SJCRH30 (cell line): ENCODE data around the gene RABAC1. TPM values are rescaled to one million over a fixed set of nuclear protein-coding genes. Genes with fewer than 3 reads are reported as not detected.
"Not testable (repeated sequence)": the region's sequence is repeated elsewhere in the genome, so short reads cannot be mapped to it uniquely, and the experiment has no call there.

ENCODE experiments used
- DNase-seq, 2 experiments: peaks; one replicate each; pipeline ENCODE4 v3.0.0-alpha.2; 2015 to 2020
- H3K27ac ChIP-seq: fragments of 250-450 bp; sonication (Bioruptor Pico); 2 replicates; pipeline ENCODE4 v1.5.1; 2020; ENCODE audit warnings: mild to moderate bottlenecking, moderate library complexity
- H3K27me3 ChIP-seq: fragments of 250-450 bp; sonication (Bioruptor Pico); 2 replicates; pipeline ENCODE4 v1.5.1; 2020; ENCODE audit warnings: mild to moderate bottlenecking, moderate library complexity
- H3K36me3 ChIP-seq: fragments of 250-450 bp; sonication (Bioruptor Pico); 2 replicates; pipeline ENCODE4 v1.5.1; 2020; ENCODE audit warnings: mild to moderate bottlenecking, moderate library complexity
- H3K4me1 ChIP-seq: fragments of 250-450 bp; sonication (Bioruptor Pico); 2 replicates; pipeline ENCODE4 v1.5.1; 2020; ENCODE audit warnings: mild to moderate bottlenecking, moderate library complexity
- H3K4me3 ChIP-seq: fragments of 250-450 bp; sonication (Bioruptor Pico); 2 replicates; pipeline ENCODE4 v1.5.1; 2020; ENCODE audit warnings: mild to moderate bottlenecking, moderate library complexity
- H3K9me3 ChIP-seq: fragments of 250-450 bp; sonication (Bioruptor Pico); replicated peaks from 2 replicates; pipeline ENCODE4 v1.5.1; 2020; ENCODE audit warnings: mild to moderate bottlenecking, moderate library complexity
- total RNA-seq: library from RNA; depleted of rRNA; stranded (reverse); fragments of >200 nt; shearing (Covaris generic); gene quantifications from 2 replicates; pipeline ENCODE4 v1.2.3, GENCODE V29; 2014

Gene RABAC1
- total RNA-seq, 1 experiment from 2014 or later: 106 TPM

GRCh38 chr19:41923045-41923788 is 35.9 kb downstream of the RABAC1 start:
- DNase-seq: no peak
- Histone ChIP-seq H3K27me3 (peaks cover 25% of the 10 kb centered on the region), H3K27ac (no peak overlapping the region), H3K36me3 (no peaks in the 10 kb centered on the region), H3K4me3 (no peak overlapping the region), H3K9me3 (no peaks in the 10 kb centered on the region), H3K4me1 (no peaks in the 10 kb centered on the region)

- DNase-seq: no peak
- H3K36me3 ChIP-seq: no peaks in the 10 kb centered on the region
- H3K9me3 ChIP-seq: no peaks in the 10 kb centered on the region
- H3K4me3 ChIP-seq: no peak overlapping the region
- no peak overlapping the region for H3K27ac ChIP-seq
- no peaks in the 10 kb centered on the region for H3K4me1 ChIP-seq
- H3K27me3 ChIP-seq: peaks cover 27% of the 10 kb centered on the region
Observed at GRCh38 chr19:41922585-41922984, 36.5 kb downstream of the RABAC1 start.

DNA sequence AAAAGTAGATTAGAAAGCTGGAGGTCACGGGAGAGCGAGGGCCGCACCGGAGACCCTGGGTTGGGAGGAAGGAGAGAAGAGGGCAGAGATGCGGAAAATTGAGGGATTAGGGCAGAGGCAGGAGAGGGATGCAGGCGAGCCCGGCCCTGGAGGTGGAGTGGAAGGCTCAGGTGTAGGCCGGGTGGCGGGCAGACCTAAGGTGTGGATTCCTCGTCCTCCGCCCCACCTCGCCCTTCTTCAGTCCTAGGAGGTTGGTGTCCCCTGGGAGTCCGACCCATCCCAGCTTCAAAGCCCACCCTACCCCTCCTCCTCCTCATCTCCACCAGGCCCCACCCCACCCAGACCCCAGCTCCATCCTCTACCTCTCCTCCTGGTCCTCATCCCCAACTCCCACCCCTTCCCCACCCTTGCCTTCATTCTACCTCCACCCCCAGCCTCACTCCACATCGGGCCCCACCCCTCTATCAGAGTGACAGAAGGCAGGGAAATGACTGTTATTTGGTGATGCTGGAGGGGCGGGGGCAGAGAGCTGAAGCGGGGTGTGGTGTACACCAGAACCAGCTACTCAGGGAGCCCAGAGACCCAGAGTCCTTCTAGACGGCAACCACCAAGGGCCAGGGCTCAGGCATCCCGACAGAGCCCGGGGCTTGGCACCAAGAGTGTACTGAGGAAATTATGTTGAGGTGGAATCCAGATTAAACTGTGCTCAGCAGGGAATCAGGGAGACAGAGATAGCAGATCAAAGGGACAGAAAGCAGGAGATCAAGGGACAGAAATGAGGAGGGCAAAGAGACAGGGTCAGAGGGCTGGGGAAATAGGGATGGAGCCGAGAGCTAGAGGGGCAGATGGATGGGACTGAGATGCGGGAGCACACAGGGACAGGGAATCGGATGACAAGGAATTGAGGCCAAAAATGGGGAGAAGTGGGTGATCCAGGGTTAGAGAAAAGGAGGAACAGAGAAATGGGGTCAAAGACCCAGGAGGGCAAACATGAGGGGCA is 37.2 kb downstream of the RABAC1 start:
- DNase-seq: no peak
- Histone ChIP-seq H3K27ac (no peak overlapping the region), H3K9me3 (no peaks in the 10 kb centered on the region), H3K4me1 (no peaks in the 10 kb centered on the region), H3K4me3 (no peak overlapping the region), H3K27me3 (peaks cover 25% of the 10 kb centered on the region; the same call in 1 of the 2 replicates), H3K36me3 (no peaks in the 10 kb centered on the region)

GRCh38 chr19:41920882-41921576 is 38.1 kb downstream of the RABAC1 start:
- Histone ChIP-seq H3K4me1 (no peaks in the 10 kb centered on the region), H3K27ac (no peak overlapping the region), H3K27me3 (peaks cover 30% of the 10 kb centered on the region), H3K4me3 (no peak overlapping the region), H3K36me3 (no peaks in the 10 kb centered on the region), H3K9me3 (no peaks in the 10 kb centered on the region)
- DNase-seq: no peak

GRCh38 chr19:41919948-41920712 is 39.0 kb downstream of the RABAC1 start:
- no peak for DNase-seq
- peaks cover 30% of the 10 kb centered on the region for H3K27me3 ChIP-seq
- no peaks in the 10 kb centered on the region for H3K9me3 ChIP-seq
- H3K27ac ChIP-seq: no peak overlapping the region
- H3K36me3 ChIP-seq: no peaks in the 10 kb centered on the region
- H3K4me1 ChIP-seq: no peaks in the 10 kb centered on the region
- no peak overlapping the region for H3K4me3 ChIP-seq

- H3K4me1 ChIP-seq: no peaks in the 10 kb centered on the region
- no peak overlapping the region for H3K4me3 ChIP-seq
- H3K27ac ChIP-seq: no peak overlapping the region
- no peak for DNase-seq
- no peaks in the 10 kb centered on the region for H3K9me3 ChIP-seq
- H3K36me3 ChIP-seq: no peaks in the 10 kb centered on the region
- peaks cover 36% of the 10 kb centered on the region for H3K27me3 ChIP-seq
Observed at GRCh38 chr19:41918653-41919244, 40.4 kb downstream of the RABAC1 start.

GRCh38 chr19:41918095-41918494 is 41.0 kb downstream of the RABAC1 start:
- no peaks in the 10 kb centered on the region for H3K4me1 ChIP-seq
- H3K9me3 ChIP-seq: no peaks in the 10 kb centered on the region
- H3K4me3 ChIP-seq: no peak overlapping the region
- no peak for DNase-seq
- H3K27ac ChIP-seq: no peak overlapping the region
- H3K36me3 ChIP-seq: no peaks in the 10 kb centered on the region
- peaks cover 37% of the 10 kb centered on the region for H3K27me3 ChIP-seq

GRCh38 chr19:41917676-41918075 is 41.4 kb downstream of the RABAC1 start:
- H3K27ac ChIP-seq: no peak overlapping the region
- H3K4me1 ChIP-seq: no peaks in the 10 kb centered on the region
- no peaks in the 10 kb centered on the region for H3K36me3 ChIP-seq
- H3K9me3 ChIP-seq: no peaks in the 10 kb centered on the region
- DNase-seq: no peak
- peaks cover 34% of the 10 kb centered on the region for H3K27me3 ChIP-seq
- no peak overlapping the region for H3K4me3 ChIP-seq

DNA sequence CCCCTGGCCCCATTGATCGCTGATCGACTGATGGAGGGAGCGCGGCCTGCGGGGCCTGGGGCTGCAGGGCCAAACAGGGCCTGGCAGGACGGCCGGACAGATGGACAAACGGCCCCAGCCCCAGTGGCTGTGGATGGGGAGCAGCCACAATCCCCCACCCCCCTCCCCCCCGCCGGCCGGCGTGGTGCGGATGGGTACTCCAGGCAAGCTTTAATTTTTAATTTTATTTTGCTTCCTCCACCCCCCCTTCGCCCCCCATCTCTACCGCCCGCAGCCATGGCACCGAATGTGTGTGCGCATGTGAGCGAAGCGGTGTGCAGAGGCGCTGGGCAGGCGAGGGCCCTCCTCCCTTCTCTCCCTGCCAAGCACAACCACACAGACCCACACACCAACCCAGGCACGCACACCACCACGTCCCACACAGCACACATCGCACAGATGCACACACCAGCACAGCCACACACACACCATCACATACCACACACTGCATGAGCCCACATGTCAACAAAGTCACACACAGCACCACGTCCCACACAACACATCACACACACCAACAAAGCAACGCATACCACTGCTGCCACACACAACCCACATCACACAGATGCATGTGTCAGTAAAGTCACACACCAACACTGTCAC is 43.2 kb downstream of the RABAC1 start:
- Histone ChIP-seq H3K4me1 (no peaks in the 10 kb centered on the region), H3K4me3 (no peak overlapping the region), H3K27ac (no peak overlapping the region), H3K9me3 (no peaks in the 10 kb centered on the region), H3K36me3 (no peaks in the 10 kb centered on the region), H3K27me3 (peaks cover 44% of the 10 kb centered on the region)
- no peak for DNase-seq

DNA sequence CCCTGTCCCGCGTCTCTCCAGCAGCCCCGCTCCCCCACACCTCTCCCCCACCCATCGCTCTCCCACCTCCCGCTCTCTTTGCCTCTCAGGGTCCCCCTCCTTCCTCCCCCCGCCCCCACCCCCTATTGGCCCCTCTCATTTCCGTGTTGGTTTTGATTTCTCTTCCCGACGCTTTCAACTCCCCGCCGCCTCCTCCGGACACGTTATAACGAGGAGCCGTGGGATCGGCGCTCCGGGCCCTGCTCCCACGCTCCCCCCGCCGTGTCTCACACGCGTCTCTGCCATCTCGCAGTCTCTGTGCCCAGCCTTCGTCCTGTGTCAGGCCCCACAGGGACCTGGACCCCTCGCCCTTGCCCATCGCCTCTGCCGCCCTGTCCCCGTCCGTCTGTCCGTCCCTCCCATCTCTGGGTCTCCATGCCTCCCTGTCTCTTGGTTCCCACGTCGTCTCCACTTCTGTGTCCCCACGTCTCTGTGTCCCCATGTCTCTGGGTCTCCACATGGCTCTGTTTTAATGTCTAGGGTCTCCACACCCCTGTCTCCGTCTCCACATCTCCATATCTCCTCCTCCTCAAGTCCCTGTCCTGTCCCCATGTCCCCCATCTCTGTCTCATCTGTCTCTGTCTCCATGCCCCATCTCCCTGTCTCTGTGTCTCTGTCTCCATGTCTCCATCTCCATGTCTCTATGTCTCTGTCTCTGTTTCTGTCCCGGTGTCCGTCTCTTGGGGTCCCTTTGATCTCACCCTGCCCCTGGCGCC is 43.9 kb downstream of the RABAC1 start:
- peaks cover 44% of the 10 kb centered on the region for H3K27me3 ChIP-seq
- H3K4me1 ChIP-seq: no peaks in the 10 kb centered on the region
- no peak for DNase-seq
- no peak overlapping the region for H3K27ac ChIP-seq
- no peaks in the 10 kb centered on the region for H3K36me3 ChIP-seq
- no peak overlapping the region for H3K4me3 ChIP-seq
- H3K9me3 ChIP-seq: no peaks in the 10 kb centered on the region

- not testable (repeated sequence) for H3K4me1 ChIP-seq, H3K36me3 ChIP-seq, DNase-seq, H3K4me3 ChIP-seq, H3K9me3 ChIP-seq, H3K27ac ChIP-seq
- H3K27me3 ChIP-seq: peaks cover 44% of the 10 kb centered on the region
Observed at GRCh38 chr19:41914424-41914834, 44.7 kb downstream of the RABAC1 start.

DNA sequence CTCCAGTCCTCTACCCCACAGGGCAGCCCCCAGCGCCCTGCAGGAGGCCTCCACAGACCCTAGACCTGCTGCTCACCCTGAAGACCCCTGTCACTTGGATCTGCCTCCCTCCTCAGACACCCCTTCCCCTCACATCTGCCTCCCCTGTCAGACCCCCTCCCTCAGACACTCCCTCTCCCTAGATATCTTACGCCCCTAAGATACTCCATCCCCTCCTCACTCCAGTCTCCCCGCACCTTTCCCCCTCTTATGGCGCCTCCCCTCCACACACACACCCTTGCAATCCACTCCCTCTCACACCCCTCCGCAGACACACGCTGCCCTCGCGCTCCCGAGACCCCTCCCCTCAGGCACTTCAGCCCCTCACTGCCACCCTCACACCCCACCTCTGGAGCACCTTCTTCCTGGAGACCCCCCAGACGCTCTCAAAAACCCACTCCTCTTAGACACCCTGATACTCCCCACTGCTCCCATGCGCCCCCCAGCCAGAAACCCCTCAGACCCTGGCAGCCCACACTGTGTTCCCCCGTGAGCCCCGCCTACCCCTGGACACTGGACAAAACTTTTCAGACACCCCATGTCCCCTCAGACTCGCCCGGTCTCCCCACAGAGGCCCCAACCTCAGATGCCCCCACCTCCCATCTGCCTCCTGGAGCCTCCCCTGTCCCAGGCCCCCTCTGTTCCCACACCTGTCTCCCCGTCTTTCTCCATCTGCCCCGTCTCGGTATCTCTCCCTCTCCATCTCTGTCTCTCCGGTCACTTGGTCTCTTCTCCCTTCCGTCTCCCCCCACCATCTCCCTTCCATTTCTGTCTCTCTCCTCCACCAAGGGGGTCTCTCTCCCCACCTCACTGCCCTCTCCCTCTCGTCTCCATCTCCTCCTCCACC is 45.3 kb downstream of the RABAC1 start:
- Histone ChIP-seq H3K27me3 (peaks cover 44% of the 10 kb centered on the region), H3K4me1 (no peaks in the 10 kb centered on the region), H3K36me3 (no peaks in the 10 kb centered on the region), H3K4me3 (no peak overlapping the region), H3K9me3 (no peaks in the 10 kb centered on the region), H3K27ac (no peak overlapping the region)
- no peak for DNase-seq
